Panc1 (cell line): ENCODE data around the gene RNF4.

Experiments used
- POLR2AphosphoS5 ChIP-seq: IDR thresholded peaks from 2 replicates; pipeline ENCODE4 v1.6.1; 2012; ENCODE audit warnings: mild to moderate bottlenecking, low read depth, low read length, moderate library complexity
- SIN3A ChIP-seq: IDR thresholded peaks from 2 replicates; pipeline ENCODE4 v1.6.1; 2012; ENCODE audit warnings: low read depth, mild to moderate bottlenecking, low read length, moderate library complexity, borderline replicate concordance; ENCODE audit not compliant: insufficient read depth
- TF ChIP-seq, protein P1 (sequence below): fragments of 450-650 bp; IDR thresholded peaks from 2 replicates; pipeline ENCODE4 v1.5.1; 2017; ENCODE audit warnings: mild to moderate bottlenecking

DNA sequence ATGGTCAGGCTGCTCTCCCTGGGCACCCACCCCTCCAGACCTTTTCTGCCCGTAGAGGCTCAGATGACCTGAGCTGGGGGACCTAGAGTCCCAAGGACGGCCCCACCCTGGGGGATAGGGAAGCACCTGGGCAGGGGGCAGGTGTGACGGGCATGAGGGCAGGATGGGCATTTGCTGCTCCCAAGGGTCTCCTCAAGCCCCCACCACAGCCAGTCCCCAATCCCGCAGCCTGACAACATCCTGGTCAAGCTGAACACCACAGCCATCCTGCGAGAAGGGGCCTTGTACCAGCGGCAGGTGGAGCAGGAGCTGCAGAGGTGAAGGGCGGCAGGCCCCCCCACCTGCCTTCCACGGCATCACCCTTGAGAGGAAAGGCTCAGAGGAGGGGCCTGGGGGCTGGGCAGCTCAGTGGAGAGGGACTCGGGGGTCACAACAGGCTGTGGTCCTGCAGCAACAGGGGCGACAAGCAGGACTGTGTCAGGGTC lies 17.8 kb upstream of the RNF4 start:
- TF ChIP-seq, protein P1, sequence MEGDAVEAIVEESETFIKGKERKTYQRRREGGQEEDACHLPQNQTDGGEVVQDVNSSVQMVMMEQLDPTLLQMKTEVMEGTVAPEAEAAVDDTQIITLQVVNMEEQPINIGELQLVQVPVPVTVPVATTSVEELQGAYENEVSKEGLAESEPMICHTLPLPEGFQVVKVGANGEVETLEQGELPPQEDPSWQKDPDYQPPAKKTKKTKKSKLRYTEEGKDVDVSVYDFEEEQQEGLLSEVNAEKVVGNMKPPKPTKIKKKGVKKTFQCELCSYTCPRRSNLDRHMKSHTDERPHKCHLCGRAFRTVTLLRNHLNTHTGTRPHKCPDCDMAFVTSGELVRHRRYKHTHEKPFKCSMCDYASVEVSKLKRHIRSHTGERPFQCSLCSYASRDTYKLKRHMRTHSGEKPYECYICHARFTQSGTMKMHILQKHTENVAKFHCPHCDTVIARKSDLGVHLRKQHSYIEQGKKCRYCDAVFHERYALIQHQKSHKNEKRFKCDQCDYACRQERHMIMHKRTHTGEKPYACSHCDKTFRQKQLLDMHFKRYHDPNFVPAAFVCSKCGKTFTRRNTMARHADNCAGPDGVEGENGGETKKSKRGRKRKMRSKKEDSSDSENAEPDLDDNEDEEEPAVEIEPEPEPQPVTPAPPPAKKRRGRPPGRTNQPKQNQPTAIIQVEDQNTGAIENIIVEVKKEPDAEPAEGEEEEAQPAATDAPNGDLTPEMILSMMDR: no peak
- TF ChIP-seq SIN3A: no peak
- no peak for TF ChIP-seq POLR2AphosphoS5
